Body of pancreas (tissue), 4 donors: ENCODE data around the gene WWOX. TPM values are rescaled to one million over a fixed set of nuclear protein-coding genes. Genes with fewer than 3 reads are reported as not detected.

ENCODE experiments used
- ATAC-seq: fragments of 150-250 bp; one replicate; pipeline ENCODE4 v1.9.1; 2016
- DNase-seq, 4 donors: peaks; one replicate each; pipeline ENCODE4 v3.0.0-alpha.2; 2019
- H3K27ac ChIP-seq, 4 donors: fragments of 200-600 bp; sonication (generic); 1 replicate in 3 of 4; 2 replicates in 1 of 4; pipeline versions ENCODE4 v1.5.1 to v1.6.1; 2016 to 2019; ENCODE audit warnings: mild to moderate bottlenecking in 1 of 4, mixed read lengths in 1 of 4, moderate library complexity in 1 of 4
- H3K27me3 ChIP-seq, 2 donors: fragments of 200-600 bp; sonication (generic); one replicate each; pipeline ENCODE4 v1.6.0; 2016; ENCODE audit warnings: mild to moderate bottlenecking in 1 of 2
- H3K36me3 ChIP-seq, 2 donors: fragments of 200-600 bp; sonication (generic); replicated peaks in 1 of 2; 2 replicates each; pipeline ENCODE4 v1.5.1; 2016; ENCODE audit warnings: low read depth in 2 of 2; ENCODE audit not compliant: insufficient read depth in 1 of 2
- H3K4me1 ChIP-seq: fragments of 200-600 bp; sonication (generic); one replicate; pipeline ENCODE4 v1.6.0; 2016
- H3K4me3 ChIP-seq, 2 donors: fragments of 200-600 bp; sonication (generic); 1 replicate in 1 of 2; 2 replicates in 1 of 2; pipeline ENCODE4 v1.5.1; 2016 to 2019
- H3K9me3 ChIP-seq, 3 donors: fragments of 200-600 bp; sonication (generic); 1 replicate in 2 of 3; 2 replicates in 1 of 3; pipeline ENCODE4 v1.5.1; 2016
- POLR2A ChIP-seq, 3 donors: fragments of 450-650 bp; IDR thresholded peaks; one replicate each; pipeline ENCODE4 v1.6.1; 2016; ENCODE audit warnings: antibody characterized with exemption in 3 of 3, mild to moderate bottlenecking in 2 of 3
- WGBS, 2 donors: methylation state at CpG; one replicate each; pipeline ENCODE4 v1.1.5; 2017; 5-methylcytosine and 5-hydroxymethylcytosine counted together
- intact Hi-C: fragments of 100-400 bp; cut with DNase I; formaldehyde crosslinking; loops from one replicate; pipeline ENCODE4 v1.15.1; 2023
- total RNA-seq, 2 donors: library from RNA; depleted of rRNA; stranded (reverse); fragments of >200 nt; gene quantifications; one replicate each; pipeline ENCODE4 v1.1.0, GENCODE V29; 2016
- TF ChIP-seq, protein P1 (sequence below), 7 experiments: fragments of 450-650 bp in 4 of 7; fragments of 200-600 bp in 3 of 7; sonication (generic) in 3 of 7; IDR thresholded peaks; one replicate each; pipeline ENCODE4 v1.5.1; 2016 to 2019; ENCODE audit warnings: antibody characterized with exemption in 7 of 7

Gene WWOX
- total RNA-seq, 2 donors from 2014 or later = 52.7 to 67.2 TPM

DNA sequence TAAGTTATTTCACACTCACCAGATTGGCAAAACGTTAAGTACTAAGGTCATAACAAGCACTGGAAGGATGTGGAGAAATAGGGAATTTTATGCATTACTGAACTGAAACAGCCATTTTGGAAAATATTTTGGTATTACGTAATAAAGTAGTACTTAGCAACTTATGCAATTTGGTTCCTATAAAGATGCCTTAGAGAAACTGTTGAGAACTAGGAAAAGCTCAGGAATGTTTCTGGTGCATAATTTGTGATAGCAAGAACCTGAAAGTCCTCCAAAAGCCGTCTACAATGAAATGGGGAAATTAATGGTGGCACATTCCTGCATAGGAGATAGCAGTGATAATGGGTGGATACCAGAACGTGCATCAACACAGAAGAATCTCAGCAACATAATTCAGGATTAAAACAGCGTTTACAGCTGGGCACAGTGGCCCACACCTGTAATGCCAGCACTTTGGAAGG is 472.5 kb downstream of the WWOX start:
- WGBS, 2 donors = 81% methylated on average over 5 of the region's 5 CpGs
- Histone ChIP-seq H3K27ac (no peak overlapping the region), H3K9me3 (no peaks in the 10 kb centered on the region), H3K36me3 (no peaks in the 10 kb centered on the region), H3K4me3 (no peak overlapping the region), H3K27me3 (no peaks in the 10 kb centered on the region), H3K4me1 (no peaks in the 10 kb centered on the region)
- intact Hi-C loops = no loop called here
- TF ChIP-seq, protein P1, sequence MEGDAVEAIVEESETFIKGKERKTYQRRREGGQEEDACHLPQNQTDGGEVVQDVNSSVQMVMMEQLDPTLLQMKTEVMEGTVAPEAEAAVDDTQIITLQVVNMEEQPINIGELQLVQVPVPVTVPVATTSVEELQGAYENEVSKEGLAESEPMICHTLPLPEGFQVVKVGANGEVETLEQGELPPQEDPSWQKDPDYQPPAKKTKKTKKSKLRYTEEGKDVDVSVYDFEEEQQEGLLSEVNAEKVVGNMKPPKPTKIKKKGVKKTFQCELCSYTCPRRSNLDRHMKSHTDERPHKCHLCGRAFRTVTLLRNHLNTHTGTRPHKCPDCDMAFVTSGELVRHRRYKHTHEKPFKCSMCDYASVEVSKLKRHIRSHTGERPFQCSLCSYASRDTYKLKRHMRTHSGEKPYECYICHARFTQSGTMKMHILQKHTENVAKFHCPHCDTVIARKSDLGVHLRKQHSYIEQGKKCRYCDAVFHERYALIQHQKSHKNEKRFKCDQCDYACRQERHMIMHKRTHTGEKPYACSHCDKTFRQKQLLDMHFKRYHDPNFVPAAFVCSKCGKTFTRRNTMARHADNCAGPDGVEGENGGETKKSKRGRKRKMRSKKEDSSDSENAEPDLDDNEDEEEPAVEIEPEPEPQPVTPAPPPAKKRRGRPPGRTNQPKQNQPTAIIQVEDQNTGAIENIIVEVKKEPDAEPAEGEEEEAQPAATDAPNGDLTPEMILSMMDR (IDR thresholded peaks at IDR 0.05) = no peak
- TF ChIP-seq POLR2A (IDR thresholded peaks at IDR 0.05) = no peak
- ATAC-seq (no peak), DNase-seq (no peak)

DNA sequence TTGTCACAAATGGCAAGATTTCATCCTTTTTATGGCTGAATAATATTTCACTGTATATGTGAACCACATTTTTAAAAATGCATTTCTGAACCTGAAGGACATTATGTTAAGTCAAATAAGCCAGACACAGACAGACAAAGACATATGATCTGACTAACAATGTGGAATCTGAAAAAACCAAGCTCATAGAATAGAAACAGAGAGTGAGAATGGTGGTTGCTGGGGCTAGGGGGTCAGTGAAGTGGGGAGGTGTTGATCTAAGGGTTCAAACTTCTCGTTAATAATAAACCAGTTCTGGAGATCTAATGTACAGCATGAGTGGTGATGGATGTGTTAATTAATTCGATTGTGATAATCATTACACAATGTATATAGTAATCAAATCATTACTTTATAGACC is 475.1 kb downstream of the WWOX start:
- intact Hi-C loops = no loop called here
- no peak for ATAC-seq
- no peak for DNase-seq
- Histone ChIP-seq H3K27me3 (no peaks in the 10 kb centered on the region), H3K9me3 (no peaks in the 10 kb centered on the region), H3K27ac (no peak overlapping the region), H3K4me1 (no peaks in the 10 kb centered on the region), H3K4me3 (no peak overlapping the region), H3K36me3 (no peaks in the 10 kb centered on the region)
- TF ChIP-seq POLR2A (IDR thresholded peaks at IDR 0.05) = no peak
- TF ChIP-seq, protein P1 (IDR thresholded peaks at IDR 0.05) = no peak
- 87 to 100% methylated on average over 2 of the region's 2 CpGs for WGBS, 2 donors

DNA sequence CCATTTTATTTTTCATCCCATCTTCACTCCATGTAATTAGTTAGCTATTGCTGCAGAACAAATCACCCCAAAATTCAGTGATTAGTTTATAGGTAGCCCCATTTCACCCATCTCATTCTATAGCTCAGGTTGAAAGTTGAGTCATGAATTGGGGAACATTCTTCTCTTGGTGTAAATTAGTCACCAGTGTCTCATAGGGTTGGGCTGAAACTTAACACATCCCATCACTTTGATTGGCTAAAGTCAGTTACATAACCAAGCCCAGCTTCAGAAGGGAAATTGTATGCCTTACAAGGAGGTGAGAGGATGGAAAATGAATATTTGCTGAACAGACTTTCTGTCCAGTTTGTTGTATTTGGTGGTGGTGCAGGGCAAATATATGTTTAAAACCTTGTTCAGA is 477.5 kb downstream of the WWOX start:
- Histone ChIP-seq H3K36me3 (no peaks in the 10 kb centered on the region), H3K27ac (no peak overlapping the region), H3K27me3 (no peaks in the 10 kb centered on the region), H3K4me3 (no peak overlapping the region), H3K9me3 (no peaks in the 10 kb centered on the region), H3K4me1 (no peaks in the 10 kb centered on the region)
- TF ChIP-seq, protein P1 (IDR thresholded peaks at IDR 0.05) = no peak
- no peak for TF ChIP-seq POLR2A (IDR thresholded peaks at IDR 0.05)
- intact Hi-C loops = no loop called here
- DNase-seq (no peak), ATAC-seq (no peak)

DNA sequence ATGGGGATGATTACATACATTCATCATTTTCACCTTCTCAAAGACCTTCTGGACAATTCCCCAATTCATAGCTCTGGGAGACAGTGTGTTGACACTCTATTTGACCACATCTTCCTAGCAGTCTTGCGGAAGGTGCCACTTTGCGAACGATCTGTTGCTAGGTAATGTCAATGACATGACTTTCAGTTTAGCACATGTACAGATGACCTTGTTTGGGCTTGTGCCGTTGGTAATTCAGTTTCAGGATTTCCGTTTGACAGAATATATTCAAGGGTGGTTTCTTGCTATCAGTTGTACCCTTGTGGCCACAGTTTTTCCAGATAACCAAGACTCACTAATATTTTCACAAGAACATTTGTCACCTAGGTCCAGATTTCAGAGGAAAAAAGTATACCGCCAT is 478.2 kb downstream of the WWOX start:
- Histone ChIP-seq H3K27me3 (no peaks in the 10 kb centered on the region), H3K4me1 (no peaks in the 10 kb centered on the region), H3K36me3 (no peaks in the 10 kb centered on the region), H3K9me3 (no peaks in the 10 kb centered on the region), H3K4me3 (no peak overlapping the region), H3K27ac (no peak overlapping the region)
- no peak for DNase-seq
- intact Hi-C loops = no loop called here
- WGBS, 2 donors = 83 to 84% methylated on average over 6 of the region's 6 CpGs
- no peak for ATAC-seq
- TF ChIP-seq, protein P1 (IDR thresholded peaks at IDR 0.05) = no peak
- TF ChIP-seq POLR2A (IDR thresholded peaks at IDR 0.05) = no peak

DNA sequence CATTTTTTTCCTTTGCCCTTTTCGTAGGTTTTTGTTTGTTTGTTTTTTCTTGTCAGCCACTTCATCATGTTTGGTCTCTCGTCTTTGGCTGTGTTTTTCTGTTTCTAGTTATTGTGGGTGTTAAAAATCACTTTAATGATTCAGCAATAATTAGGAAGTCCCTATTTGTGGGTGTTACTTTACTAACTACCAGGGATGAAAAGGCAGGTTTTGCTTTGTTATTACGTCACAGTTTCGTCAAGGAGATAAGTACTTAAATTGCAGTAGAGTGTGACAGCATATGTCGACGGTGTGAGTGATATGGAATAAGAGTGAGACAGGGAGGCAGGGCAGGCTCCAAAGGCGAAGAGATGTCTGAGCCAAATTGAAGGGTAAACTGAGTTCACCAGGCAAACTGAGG is 479.6 kb downstream of the WWOX start:
- H3K27ac ChIP-seq = no peak overlapping the region
- no peak overlapping the region for H3K4me3 ChIP-seq
- H3K36me3 ChIP-seq = no peaks in the 10 kb centered on the region
- DNase-seq (no peak), ATAC-seq (no peak)
- intact Hi-C loops = no loop called here
- WGBS, 2 donors = 77 to 85% methylated on average over 7 of the region's 7 CpGs
- H3K4me1 ChIP-seq = no peaks in the 10 kb centered on the region
- H3K27me3 ChIP-seq = no peaks in the 10 kb centered on the region
- no peak for TF ChIP-seq POLR2A (IDR thresholded peaks at IDR 0.05)
- TF ChIP-seq, protein P1 (IDR thresholded peaks at IDR 0.05) = no peak
- H3K9me3 ChIP-seq = no peaks in the 10 kb centered on the region
